SK-N-SH (cell line): Measurements from ENCODE around the gene SPP2. TPM values are rescaled to one million over a fixed set of nuclear protein-coding genes. Genes with fewer than 3 reads are reported as not detected.

ENCODE experiments used
- CTCF ChIA-PET: fragments of 300-600, 350-600 bp; formaldehyde crosslinking; extraction: SDS; loops from one replicate; lab custom pipeline; 2021; lab: Yijun Ruan, JAX
- POLR2A ChIA-PET: fragments of 350-600 bp; sonication (Branson Sonifier 250); formaldehyde crosslinking; extraction: SDS; loops from one replicate; lab custom pipeline; 2020; ENCODE audit warnings: antibody characterized with exemption, inconsistent platforms; lab: Yijun Ruan, JAX
- DNase-seq: peaks from one replicate; pipeline ENCODE4 v3.0.0; 2012
- H2AFZ ChIP-seq: fragments of 200-600 bp; sonication (generic); 2 replicates; pipeline ENCODE4 v1.8.1; 2016; ENCODE audit warnings: antibody characterized with exemption, mild to moderate bottlenecking, low read depth
- H3F3A ChIP-seq: fragments of 200-600 bp; sonication (generic); replicated peaks from 2 replicates; pipeline ENCODE3; 2016; ENCODE audit warnings: antibody characterized with exemption, mild to moderate bottlenecking; ENCODE audit not compliant: insufficient read depth
- H3K27ac ChIP-seq, 2 experiments: fragments of 200-500 bp in 1 of 2; fragments of 200-600 bp in 1 of 2; sonication (Bioruptor generic) in 1 of 2; sonication (generic), shearing (Covaris generic) in 1 of 2; 2 replicates each; pipeline versions ENCODE4 v1.5.1 to v1.6.1; 2014 to 2016; ENCODE audit warnings: low read depth in 2 of 2, inconsistent platforms in 1 of 2, low read length in 1 of 2, mild to moderate bottlenecking in 1 of 2, mixed read lengths in 1 of 2
- H3K27me3 ChIP-seq: fragments of 200-600 bp; sonication (generic), shearing (Covaris generic); 2 replicates; pipeline ENCODE4 v1.6.1; 2016; ENCODE audit warnings: mixed run types; ENCODE audit not compliant: insufficient read depth
- H3K36me3 ChIP-seq, 2 experiments: fragments of 200-500 bp in 1 of 2; fragments of 200-600 bp in 1 of 2; sonication (Bioruptor generic) in 1 of 2; sonication (generic) in 1 of 2; replicated peaks in 1 of 2; 2 replicates each; pipeline versions ENCODE3 to v1.5.1; 2014 to 2016; ENCODE audit warnings: low read length in 1 of 2, mild to moderate bottlenecking in 1 of 2; ENCODE audit not compliant: insufficient read depth in 2 of 2, control insufficient read depth in 1 of 2
- H3K4me1 ChIP-seq, 2 experiments: fragments of 200-500 bp in 1 of 2; fragments of 200-600 bp in 1 of 2; sonication (Bioruptor generic) in 1 of 2; sonication (generic), shearing (Covaris generic) in 1 of 2; 2 replicates each; pipeline versions ENCODE4 v1.5.1 to v1.6.1; 2014 to 2016; ENCODE audit warnings: low read depth in 1 of 2, low read length in 1 of 2, mixed run types in 1 of 2; ENCODE audit not compliant: insufficient read depth in 2 of 2, control insufficient read depth in 1 of 2
- H3K4me2 ChIP-seq: fragments of 200-600 bp; sonication (generic), shearing (Covaris generic); 2 replicates; pipeline ENCODE4 v1.6.1; 2017; ENCODE audit warnings: mixed run types
- H3K4me3 ChIP-seq, 2 experiments: fragments of 200-500 bp in 1 of 2; fragments of 200-600 bp in 1 of 2; sonication (Bioruptor generic) in 1 of 2; sonication (generic), shearing (Covaris generic) in 1 of 2; 2 replicates each; pipeline versions ENCODE4 v1.5.1 to v1.8.1; 2014 to 2016; ENCODE audit warnings: low read depth in 2 of 2, inconsistent platforms in 1 of 2, low read length in 1 of 2, mild to moderate bottlenecking in 1 of 2, mixed read lengths in 1 of 2, moderate library complexity in 1 of 2
- H3K79me2 ChIP-seq: fragments of 200-600 bp; sonication (generic); 2 replicates; pipeline ENCODE4 v1.8.1; 2017; ENCODE audit warnings: mild to moderate bottlenecking; ENCODE audit not compliant: insufficient read depth
- H3K9ac ChIP-seq: fragments of 200-600 bp; sonication (generic); 2 replicates; pipeline ENCODE4 v1.6.1; 2017; ENCODE audit warnings: mixed run types
- H3K9me2 ChIP-seq: fragments of 200-600 bp; sonication (generic); 2 replicates; pipeline ENCODE4 v1.6.1; 2017; ENCODE audit warnings: mixed run types
- H3K9me3 ChIP-seq: fragments of 200-600 bp; sonication (generic); 2 replicates; pipeline ENCODE4 v1.6.1; 2017; ENCODE audit warnings: mixed run types, mild to moderate bottlenecking, moderate library complexity
- H4K20me1 ChIP-seq: fragments of 200-600 bp; sonication (generic); 2 replicates; pipeline ENCODE4 v1.6.1; 2017; ENCODE audit warnings: mild to moderate bottlenecking, mixed run types; ENCODE audit not compliant: insufficient read depth
- CHD2 ChIP-seq: fragments of 150-350 bp; IDR thresholded peaks from 2 replicates; pipeline ENCODE4 v1.6.1; 2018; ENCODE audit warnings: low read length; ENCODE audit not compliant: partially characterized antibody
- EZH2phosphoT487 ChIP-seq: fragments of 200-600 bp; sonication (generic); IDR thresholded peaks from 2 replicates; pipeline ENCODE4 v1.6.1; 2017; ENCODE audit warnings: low read depth, mixed run types, mild to moderate bottlenecking, antibody characterized with exemption, moderate library complexity, borderline replicate concordance
- FOSL2 ChIP-seq: IDR thresholded peaks from 2 replicates; pipeline ENCODE4 v1.4.0; 2012; ENCODE audit warnings: low read depth, mild to moderate bottlenecking, moderate library complexity, borderline replicate concordance
- FOXJ3 ChIP-seq: sonication (generic); formaldehyde crosslinking; IDR thresholded peaks from 2 replicates; pipeline ENCODE4 v1.5.1; 2020; ENCODE audit warnings: mild to moderate bottlenecking, missing genetic modification reagents
- MEF2A ChIP-seq: IDR thresholded peaks from 2 replicates; pipeline ENCODE4 v1.4.0; 2012; ENCODE audit warnings: low read depth, borderline replicate concordance
- MXI1 ChIP-seq: IDR thresholded peaks from 2 replicates; pipeline ENCODE4 v1.6.1; 2012; ENCODE audit warnings: mild to moderate bottlenecking, low read depth, low read length, improper control_type of control experiment
- NFIC ChIP-seq: IDR thresholded peaks from 2 replicates; pipeline ENCODE4 v1.4.0; 2012; ENCODE audit warnings: borderline replicate concordance
- NRF1 ChIP-seq: IDR thresholded peaks from 2 replicates; pipeline ENCODE4 v1.6.1; 2012; ENCODE audit warnings: low read depth, mild to moderate bottlenecking, low read length
- POLR2AphosphoS5 ChIP-seq: IDR thresholded peaks from 2 replicates; pipeline ENCODE4 v1.6.1; 2012; ENCODE audit warnings: low read depth, low read length
- RCOR1 ChIP-seq: fragments of 150-350 bp; IDR thresholded peaks from 2 replicates; pipeline ENCODE4 v1.6.1; 2017; ENCODE audit warnings: antibody characterized with exemption, low read length
- RFX5 ChIP-seq: IDR thresholded peaks from 2 replicates; pipeline ENCODE4 v1.6.1; 2012; ENCODE audit warnings: mild to moderate bottlenecking, improper control_type of control experiment, low read length
- RXRA ChIP-seq: IDR thresholded peaks from 2 replicates; pipeline ENCODE4 v1.4.0; 2012; ENCODE audit warnings: low read depth, mild to moderate bottlenecking, borderline replicate concordance
- TCF12 ChIP-seq: IDR thresholded peaks from 2 replicates; pipeline ENCODE4 v1.4.0; 2012
- TEAD4 ChIP-seq: IDR thresholded peaks from 2 replicates; pipeline ENCODE4 v1.4.0; 2012; ENCODE audit warnings: mild to moderate bottlenecking, borderline replicate concordance; ENCODE audit not compliant: insufficient read depth
- WGBS: methylation state at CpG from one replicate; pipeline ENCODE4 v1.1.6; 2017; ENCODE audit warnings: low lambda C conversion rate; 5-methylcytosine and 5-hydroxymethylcytosine counted together
- polyA plus RNA-seq, 3 experiments: library from polyadenylated mRNA; depleted of rRNA; stranded (reverse); fragments of >200 nt; gene quantifications; 2 replicates each; pipeline ENCODE4 v1.2.3, GENCODE V29; 2012
- TF ChIP-seq, protein P1 (sequence below): IDR thresholded peaks from 2 replicates; pipeline ENCODE4; 2012
- TF ChIP-seq, protein P2 (sequence below): IDR thresholded peaks from 2 replicates; pipeline ENCODE4 v1.4.0; 2012; ENCODE audit warnings: low read depth, borderline replicate concordance
- TF ChIP-seq, protein P3 (sequence below): IDR thresholded peaks from 2 replicates; pipeline ENCODE4 v1.4.0; 2012; ENCODE audit warnings: low read depth, borderline replicate concordance
- TF ChIP-seq, protein P4 (sequence below): fragments of 200-600 bp; sonication (generic); IDR thresholded peaks from 2 replicates; pipeline ENCODE4 v1.6.1; 2017; ENCODE audit warnings: antibody characterized with exemption, mild to moderate bottlenecking, moderate library complexity
- TF ChIP-seq, protein P5 (sequence below): IDR thresholded peaks from 2 replicates; pipeline ENCODE4 v1.4.0; 2012; ENCODE audit warnings: low read depth

The SPP2 gene
- polyA plus RNA-seq, 1 of the 3 experiments (the other 2 are of a cell fraction) = 0.30 TPM

DNA sequence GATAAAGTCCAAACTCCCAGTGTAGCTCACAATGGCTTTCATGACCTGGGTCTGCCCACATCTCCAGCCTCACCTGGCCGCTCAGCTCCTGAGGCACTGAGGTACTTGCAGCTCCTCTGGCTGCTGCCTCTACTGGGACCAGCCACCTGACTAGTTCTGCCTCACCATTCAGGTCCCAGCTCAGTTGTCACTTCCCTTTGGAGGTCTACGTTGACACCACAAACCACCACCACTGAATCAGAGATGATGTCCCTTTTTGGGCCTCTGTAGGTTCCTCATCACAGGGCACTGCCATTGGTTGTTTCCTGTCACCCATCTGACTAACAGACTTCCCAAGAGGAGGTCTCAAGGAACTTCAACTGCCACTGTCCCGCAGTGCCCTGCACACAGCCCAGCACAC, 21.2 kb downstream of the SPP2 start:
- POLR2A ChIA-PET = no interaction called here
- TF ChIP-seq NFIC (no peak), NRF1 (no peak), FOXJ3 (CRISPR knock-in tag) (no peak), TCF12 (no peak), RCOR1 (no peak), MXI1 (no peak), RFX5 (no peak), FOSL2 (no peak), RXRA (no peak), MEF2A (no peak), CHD2 (no peak), TEAD4 (no peak), POLR2AphosphoS5 (no peak), EZH2phosphoT487 (no peak)
- TF ChIP-seq, protein P1, sequence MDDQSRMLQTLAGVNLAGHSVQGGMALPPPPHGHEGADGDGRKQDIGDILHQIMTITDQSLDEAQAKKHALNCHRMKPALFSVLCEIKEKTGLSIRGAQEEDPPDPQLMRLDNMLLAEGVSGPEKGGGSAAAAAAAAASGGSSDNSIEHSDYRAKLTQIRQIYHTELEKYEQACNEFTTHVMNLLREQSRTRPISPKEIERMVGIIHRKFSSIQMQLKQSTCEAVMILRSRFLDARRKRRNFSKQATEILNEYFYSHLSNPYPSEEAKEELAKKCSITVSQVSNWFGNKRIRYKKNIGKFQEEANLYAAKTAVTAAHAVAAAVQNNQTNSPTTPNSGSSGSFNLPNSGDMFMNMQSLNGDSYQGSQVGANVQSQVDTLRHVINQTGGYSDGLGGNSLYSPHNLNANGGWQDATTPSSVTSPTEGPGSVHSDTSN = no peak
- TF ChIP-seq, protein P2, sequence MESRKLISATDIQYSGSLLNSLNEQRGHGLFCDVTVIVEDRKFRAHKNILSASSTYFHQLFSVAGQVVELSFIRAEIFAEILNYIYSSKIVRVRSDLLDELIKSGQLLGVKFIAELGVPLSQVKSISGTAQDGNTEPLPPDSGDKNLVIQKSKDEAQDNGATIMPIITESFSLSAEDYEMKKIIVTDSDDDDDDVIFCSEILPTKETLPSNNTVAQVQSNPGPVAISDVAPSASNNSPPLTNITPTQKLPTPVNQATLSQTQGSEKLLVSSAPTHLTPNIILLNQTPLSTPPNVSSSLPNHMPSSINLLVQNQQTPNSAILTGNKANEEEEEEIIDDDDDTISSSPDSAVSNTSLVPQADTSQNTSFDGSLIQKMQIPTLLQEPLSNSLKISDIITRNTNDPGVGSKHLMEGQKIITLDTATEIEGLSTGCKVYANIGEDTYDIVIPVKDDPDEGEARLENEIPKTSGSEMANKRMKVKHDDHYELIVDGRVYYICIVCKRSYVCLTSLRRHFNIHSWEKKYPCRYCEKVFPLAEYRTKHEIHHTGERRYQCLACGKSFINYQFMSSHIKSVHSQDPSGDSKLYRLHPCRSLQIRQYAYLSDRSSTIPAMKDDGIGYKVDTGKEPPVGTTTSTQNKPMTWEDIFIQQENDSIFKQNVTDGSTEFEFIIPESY = no peak
- TF ChIP-seq, protein P3, sequence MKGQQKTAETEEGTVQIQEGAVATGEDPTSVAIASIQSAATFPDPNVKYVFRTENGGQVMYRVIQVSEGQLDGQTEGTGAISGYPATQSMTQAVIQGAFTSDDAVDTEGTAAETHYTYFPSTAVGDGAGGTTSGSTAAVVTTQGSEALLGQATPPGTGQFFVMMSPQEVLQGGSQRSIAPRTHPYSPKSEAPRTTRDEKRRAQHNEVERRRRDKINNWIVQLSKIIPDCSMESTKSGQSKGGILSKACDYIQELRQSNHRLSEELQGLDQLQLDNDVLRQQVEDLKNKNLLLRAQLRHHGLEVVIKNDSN = no peak
- TF ChIP-seq, protein P4, sequence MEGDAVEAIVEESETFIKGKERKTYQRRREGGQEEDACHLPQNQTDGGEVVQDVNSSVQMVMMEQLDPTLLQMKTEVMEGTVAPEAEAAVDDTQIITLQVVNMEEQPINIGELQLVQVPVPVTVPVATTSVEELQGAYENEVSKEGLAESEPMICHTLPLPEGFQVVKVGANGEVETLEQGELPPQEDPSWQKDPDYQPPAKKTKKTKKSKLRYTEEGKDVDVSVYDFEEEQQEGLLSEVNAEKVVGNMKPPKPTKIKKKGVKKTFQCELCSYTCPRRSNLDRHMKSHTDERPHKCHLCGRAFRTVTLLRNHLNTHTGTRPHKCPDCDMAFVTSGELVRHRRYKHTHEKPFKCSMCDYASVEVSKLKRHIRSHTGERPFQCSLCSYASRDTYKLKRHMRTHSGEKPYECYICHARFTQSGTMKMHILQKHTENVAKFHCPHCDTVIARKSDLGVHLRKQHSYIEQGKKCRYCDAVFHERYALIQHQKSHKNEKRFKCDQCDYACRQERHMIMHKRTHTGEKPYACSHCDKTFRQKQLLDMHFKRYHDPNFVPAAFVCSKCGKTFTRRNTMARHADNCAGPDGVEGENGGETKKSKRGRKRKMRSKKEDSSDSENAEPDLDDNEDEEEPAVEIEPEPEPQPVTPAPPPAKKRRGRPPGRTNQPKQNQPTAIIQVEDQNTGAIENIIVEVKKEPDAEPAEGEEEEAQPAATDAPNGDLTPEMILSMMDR = no peak
- TF ChIP-seq, protein P5, sequence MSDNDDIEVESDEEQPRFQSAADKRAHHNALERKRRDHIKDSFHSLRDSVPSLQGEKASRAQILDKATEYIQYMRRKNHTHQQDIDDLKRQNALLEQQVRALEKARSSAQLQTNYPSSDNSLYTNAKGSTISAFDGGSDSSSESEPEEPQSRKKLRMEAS = no peak
- H3K79me2 ChIP-seq = no peaks in the 10 kb centered on the region
- no peaks in the 10 kb centered on the region for H3K9me2 ChIP-seq
- H3K9ac ChIP-seq = no peak overlapping the region
- H2AFZ ChIP-seq = no peak overlapping the region
- H3K4me2 ChIP-seq = no peak overlapping the region
- no peaks in the 10 kb centered on the region for H3F3A ChIP-seq
- no peak overlapping the region for H3K4me3 ChIP-seq
- H3K27ac ChIP-seq = no peak overlapping the region
- no peaks in the 10 kb centered on the region for H3K9me3 ChIP-seq
- H3K4me1 ChIP-seq = no peaks in the 10 kb centered on the region
- no peaks in the 10 kb centered on the region for H4K20me1 ChIP-seq
- no peaks in the 10 kb centered on the region for H3K36me3 ChIP-seq
- 80% methylated on average over 3 of the region's 3 CpGs for WGBS
- no peaks in the 10 kb centered on the region for H3K27me3 ChIP-seq
- DNase-seq = no peak
- CTCF ChIA-PET = no interaction called here
